ENCODE results near the gene GRK2. TPM values are rescaled to one million over a fixed set of nuclear protein-coding genes. Genes with fewer than 3 reads are reported as not detected.

The GRK2 gene
- total RNA-seq, 2 experiments from 2014 or later: 303 to 305 TPM

GRCh38 chr11:67289226-67289650 is 23.0 kb downstream of the GRK2 start, which contains the start of gene ANKRD13D:
TSS of gene ANKRD13D (plus strand) at chr11:67289303. CDS start at chr11:67289461, 158 bp downstream.
- intact Hi-C loops (cut with micrococcal nuclease): loop anchor here (2.0 kb wide), 1 partner anchor 18 kb away; no protein-coding TSS in a partner anchor
- Mint-ChIP-seq H3K36me3 (ENCODE audit: low read depth) (peaks cover 59% of the 10 kb centered on the region), H3K27ac (peak within 1 kb of the TSS; percentile 99), H3K9me3 (no peaks in the 10 kb centered on the region), H3K27me3 (no peaks in the 10 kb centered on the region), H3K4me3 (peak within 1 kb of the TSS; percentile 93), H3K4me1 (ENCODE audit: low read depth) (peaks cover 63% of the 10 kb centered on the region)
- ChIA-PET POLR2A (interaction anchor here (1.1 to 9.2 kb wide), 10 partner anchors 12 to 148 kb away, joined by 3 to 308 read pairs (median 10); partner anchors contain the start of genes GRK2, PTPRCAP, RAD9A and SSH3), CTCF (interaction anchor here (1.0 to 4.9 kb wide), 9 partner anchors 13 to 93 kb away, joined by 3 to 55 read pairs (median 4); partner anchors contain the start of gene SSH3)
- ATAC-seq: peak; percentile 43
- no peak for TF ChIP-seq CTCF (IDR thresholded peaks at IDR 0.05)
- DNase-seq: no peak

- CTCF ChIA-PET: interaction anchor here (0.7 to 4.9 kb wide), 8 partner anchors 13 to 92 kb away, joined by 3 to 55 read pairs (median 6); partner anchors contain the start of gene SSH3
- DNase-seq: no peak
- Mint-ChIP-seq H3K4me3 (peak overlapping the region; percentile 93), H3K4me1 (ENCODE audit: low read depth) (peaks cover 62% of the 10 kb centered on the region), H3K9me3 (peaks cover under 1% of the 10 kb centered on the region), H3K36me3 (ENCODE audit: low read depth) (peaks cover 60% of the 10 kb centered on the region), H3K27ac (peak overlapping the region; percentile 91), H3K27me3 (no peaks in the 10 kb centered on the region)
- TF ChIP-seq CTCF (IDR thresholded peaks at IDR 0.05): no peak
- ATAC-seq: no peak
- intact Hi-C loops (cut with micrococcal nuclease): loop anchor here (2.0 kb wide), 1 partner anchor 19 kb away; no protein-coding TSS in a partner anchor
- POLR2A ChIA-PET: interaction anchor here (0.7 to 9.2 kb wide), 11 partner anchors 12 to 195 kb away, joined by 3 to 308 read pairs (median 10); partner anchors contain the start of genes GRK2, PTPRCAP and SSH3
Observed at GRCh38 chr11:67289651-67290479, 23.6 kb downstream of the GRK2 start.

DNA sequence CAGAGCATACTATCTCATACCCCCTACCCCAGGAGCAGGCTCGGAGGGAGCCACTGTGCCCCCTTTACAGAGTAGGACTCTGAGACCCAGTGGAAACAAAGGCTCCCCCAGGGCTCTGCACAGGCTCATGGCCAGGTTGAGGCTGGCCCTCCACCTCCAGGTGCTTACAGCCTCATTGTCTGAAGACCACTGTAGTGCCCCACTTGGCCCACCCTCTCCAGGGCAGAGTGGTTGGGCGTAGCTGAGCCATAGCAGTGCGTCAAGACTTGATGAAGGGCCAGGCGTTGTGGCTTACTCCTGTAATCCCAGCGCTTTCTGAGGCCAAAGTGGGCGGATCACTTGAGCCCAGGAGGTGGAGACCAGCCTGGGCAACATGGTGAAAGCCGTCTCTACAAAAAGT is 24.5 kb downstream of the GRK2 start:
- ChIA-PET CTCF (interaction anchor here (0.6 to 4.9 kb wide), 5 partner anchors 27 to 339 kb away, joined by 3 to 28 read pairs (median 4); partner anchors contain the start of gene NUDT8), POLR2A (interaction anchor here (1.8 to 9.2 kb wide), 5 partner anchors 11 to 27 kb away, joined by 6 to 308 read pairs (median 11); partner anchors contain the start of genes GRK2 and SSH3)
- no peak for DNase-seq
- no peak for TF ChIP-seq CTCF (IDR thresholded peaks at IDR 0.05)
- H3K27me3 Mint-ChIP-seq: no peaks in the 10 kb centered on the region
- H3K4me1 Mint-ChIP-seq (ENCODE audit: low read depth): peaks cover 56% of the 10 kb centered on the region
- H3K27ac Mint-ChIP-seq: peak overlapping the region; percentile 49
- peaks cover 3% of the 10 kb centered on the region for H3K9me3 Mint-ChIP-seq
- intact Hi-C loops (cut with micrococcal nuclease): no loop called here
- ATAC-seq: no peak
- peaks cover 64% of the 10 kb centered on the region for H3K36me3 Mint-ChIP-seq (ENCODE audit: low read depth)
- peak overlapping the region; percentile 93 for H3K4me3 Mint-ChIP-seq

DNA sequence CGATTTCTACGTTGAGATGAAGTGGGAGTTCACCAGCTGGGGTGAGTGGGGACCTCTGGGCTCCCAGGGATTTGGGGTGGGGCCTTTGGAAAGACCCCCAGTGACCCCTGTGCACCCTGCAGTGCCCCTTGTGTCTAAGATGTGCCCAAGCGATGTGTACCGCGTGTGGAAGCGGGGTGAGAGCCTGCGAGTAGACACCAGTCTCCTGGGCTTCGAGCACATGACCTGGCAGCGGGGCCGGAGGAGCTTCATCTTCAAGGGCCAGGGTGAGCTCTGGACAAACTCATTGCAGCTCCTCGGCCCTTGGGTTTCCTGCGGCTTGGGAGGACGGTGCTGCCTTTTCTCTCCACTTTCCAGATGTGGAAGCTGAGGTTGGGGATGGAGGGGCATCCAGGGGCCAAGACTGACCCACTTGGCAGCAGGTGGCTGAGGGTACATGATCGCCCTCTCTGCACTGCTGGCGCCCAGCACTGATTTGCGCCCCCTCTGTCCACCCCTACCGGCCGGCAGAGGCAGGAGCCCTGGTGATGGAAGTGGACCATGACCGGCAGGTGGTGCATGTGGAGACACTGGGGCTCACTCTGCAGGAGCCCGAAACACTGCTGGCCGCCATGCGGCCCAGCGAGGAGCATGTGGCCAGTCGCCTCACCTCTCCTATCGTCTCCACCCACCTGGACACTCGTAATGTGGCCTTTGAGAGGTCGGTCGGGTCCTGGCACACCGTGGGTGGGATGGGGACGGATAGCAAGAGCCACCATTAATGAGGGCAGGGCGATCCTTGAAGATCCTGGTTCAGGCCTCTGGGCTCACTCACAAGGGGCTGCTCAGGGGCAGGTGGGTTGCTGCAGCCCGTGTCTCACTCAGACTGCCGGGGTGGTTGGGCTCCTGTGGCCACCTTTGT is 25.5 kb downstream of the GRK2 start:
- CTCF ChIA-PET: interaction anchor here (0.7 to 4.9 kb wide), 8 partner anchors 11 to 102 kb away, joined by 3 to 28 read pairs (median 4); partner anchors contain the start of genes GRK2 and SSH3
- Mint-ChIP-seq H3K27ac (no peak overlapping the region), H3K36me3 (ENCODE audit: low read depth) (peaks cover 68% of the 10 kb centered on the region), H3K27me3 (no peaks in the 10 kb centered on the region), H3K9me3 (peaks cover 13% of the 10 kb centered on the region), H3K4me3 (no peak overlapping the region), H3K4me1 (ENCODE audit: low read depth) (peaks cover 49% of the 10 kb centered on the region)
- DNase-seq (no peak), ATAC-seq (no peak)
- POLR2A ChIA-PET: interaction anchor here (2.0 to 9.2 kb wide), 4 partner anchors 10 to 26 kb away, joined by 10 to 308 read pairs (median 50); partner anchors contain the start of genes GRK2 and SSH3
- intact Hi-C loops (cut with micrococcal nuclease): no loop called here
- TF ChIP-seq CTCF (IDR thresholded peaks at IDR 0.05): no peak

All from activated CD8-positive, alpha-beta T cell treated with anti-CD3 and anti-CD28 coated beads for 36 hours (primary cell).